Measurements from ENCODE around the gene ASIC4.
A peak's percentile ranks its signal among the peaks of the same experiment; 100 is the strongest.

Gene ASIC4

DNA sequence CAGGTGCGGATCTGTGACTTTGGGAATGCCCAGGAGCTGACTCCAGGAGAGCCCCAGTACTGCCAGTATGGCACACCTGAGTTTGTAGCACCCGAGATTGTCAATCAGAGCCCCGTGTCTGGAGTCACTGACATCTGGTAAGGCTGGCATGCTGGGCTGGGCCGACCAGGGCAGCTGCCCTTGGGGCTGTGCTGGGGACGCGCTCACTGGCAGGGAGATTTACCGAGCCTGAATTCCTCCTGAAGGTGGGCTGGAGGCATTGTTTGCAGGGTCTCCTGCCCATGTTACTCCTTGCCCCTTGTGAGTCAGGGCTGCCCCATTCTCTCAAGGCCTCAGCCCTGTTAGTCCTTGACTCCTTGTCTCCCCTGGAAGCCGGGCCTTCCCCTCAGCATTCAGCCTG, 34.3 kb upstream of the ASIC4 start:
- no peak for DNase-seq (ENCODE audit: low spot score)

DNA sequence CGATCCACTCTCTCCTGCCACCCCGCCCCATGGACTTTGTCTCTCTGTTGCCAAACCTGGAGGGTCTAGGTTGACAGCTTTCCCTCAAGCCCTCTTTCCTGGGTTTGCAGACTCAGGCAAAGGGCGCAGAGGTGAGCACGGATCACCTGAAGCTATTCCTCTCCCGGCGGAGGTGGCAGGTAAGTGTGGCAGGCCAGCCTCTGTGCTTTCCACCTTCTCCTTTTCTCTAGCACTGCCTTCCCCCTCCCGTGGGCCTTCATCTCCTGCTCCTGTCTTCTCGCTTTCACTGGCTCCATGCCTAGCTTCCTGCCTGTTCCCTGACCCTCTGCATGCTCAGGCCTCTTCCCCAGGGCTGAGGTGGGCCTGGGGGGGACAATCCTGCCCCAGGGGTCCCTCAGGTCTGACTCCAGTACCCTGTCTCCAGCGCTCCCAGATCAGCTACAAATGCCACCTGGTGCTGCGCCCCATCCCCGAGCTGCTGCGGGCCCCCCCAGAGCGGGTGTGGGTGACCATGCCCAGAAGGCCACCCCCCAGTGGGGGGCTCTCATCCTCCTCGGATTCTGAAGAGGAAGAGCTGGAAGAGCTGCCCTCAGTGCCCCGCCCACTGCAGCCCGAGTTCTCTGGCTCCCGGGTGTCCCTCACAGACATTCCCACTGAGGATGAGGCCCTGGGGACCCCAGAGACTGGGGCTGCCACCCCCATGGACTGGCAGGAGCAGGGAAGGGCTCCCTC, 31.4 kb upstream of the ASIC4 start:
- no peak for DNase-seq (ENCODE audit: low spot score)

DNA sequence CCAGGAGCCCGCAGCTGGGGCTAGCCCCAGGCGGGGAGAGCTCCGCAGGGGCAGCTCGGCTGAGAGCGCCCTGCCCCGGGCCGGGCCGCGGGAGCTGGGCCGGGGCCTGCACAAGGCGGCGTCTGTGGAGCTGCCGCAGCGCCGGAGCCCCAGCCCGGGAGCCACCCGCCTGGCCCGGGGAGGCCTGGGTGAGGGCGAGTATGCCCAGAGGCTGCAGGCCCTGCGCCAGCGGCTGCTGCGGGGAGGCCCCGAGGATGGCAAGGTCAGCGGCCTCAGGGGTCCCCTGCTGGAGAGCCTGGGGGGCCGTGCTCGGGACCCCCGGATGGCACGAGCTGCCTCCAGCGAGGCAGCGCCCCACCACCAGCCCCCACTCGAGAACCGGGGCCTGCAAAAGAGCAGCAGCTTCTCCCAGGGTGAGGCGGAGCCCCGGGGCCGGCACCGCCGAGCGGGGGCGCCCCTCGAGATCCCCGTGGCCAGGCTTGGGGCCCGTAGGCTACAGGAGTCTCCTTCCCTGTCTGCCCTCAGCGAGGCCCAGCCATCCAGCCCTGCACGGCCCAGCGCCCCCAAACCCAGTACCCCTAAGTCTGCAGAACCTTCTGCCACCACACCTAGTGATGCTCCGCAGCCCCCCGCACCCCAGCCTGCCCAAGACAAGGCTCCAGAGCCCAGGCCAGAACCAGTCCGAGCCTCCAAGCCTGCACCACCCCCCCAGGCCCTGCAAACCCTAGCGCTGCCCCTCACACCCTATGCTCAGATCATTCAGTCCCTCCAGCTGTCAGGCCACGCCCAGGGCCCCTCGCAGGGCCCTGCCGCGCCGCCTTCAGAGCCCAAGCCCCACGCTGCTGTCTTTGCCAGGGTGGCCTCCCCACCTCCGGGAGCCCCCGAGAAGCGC, 30.6 kb upstream of the ASIC4 start:
- DNase-seq (ENCODE audit: low spot score): no peak

DNA sequence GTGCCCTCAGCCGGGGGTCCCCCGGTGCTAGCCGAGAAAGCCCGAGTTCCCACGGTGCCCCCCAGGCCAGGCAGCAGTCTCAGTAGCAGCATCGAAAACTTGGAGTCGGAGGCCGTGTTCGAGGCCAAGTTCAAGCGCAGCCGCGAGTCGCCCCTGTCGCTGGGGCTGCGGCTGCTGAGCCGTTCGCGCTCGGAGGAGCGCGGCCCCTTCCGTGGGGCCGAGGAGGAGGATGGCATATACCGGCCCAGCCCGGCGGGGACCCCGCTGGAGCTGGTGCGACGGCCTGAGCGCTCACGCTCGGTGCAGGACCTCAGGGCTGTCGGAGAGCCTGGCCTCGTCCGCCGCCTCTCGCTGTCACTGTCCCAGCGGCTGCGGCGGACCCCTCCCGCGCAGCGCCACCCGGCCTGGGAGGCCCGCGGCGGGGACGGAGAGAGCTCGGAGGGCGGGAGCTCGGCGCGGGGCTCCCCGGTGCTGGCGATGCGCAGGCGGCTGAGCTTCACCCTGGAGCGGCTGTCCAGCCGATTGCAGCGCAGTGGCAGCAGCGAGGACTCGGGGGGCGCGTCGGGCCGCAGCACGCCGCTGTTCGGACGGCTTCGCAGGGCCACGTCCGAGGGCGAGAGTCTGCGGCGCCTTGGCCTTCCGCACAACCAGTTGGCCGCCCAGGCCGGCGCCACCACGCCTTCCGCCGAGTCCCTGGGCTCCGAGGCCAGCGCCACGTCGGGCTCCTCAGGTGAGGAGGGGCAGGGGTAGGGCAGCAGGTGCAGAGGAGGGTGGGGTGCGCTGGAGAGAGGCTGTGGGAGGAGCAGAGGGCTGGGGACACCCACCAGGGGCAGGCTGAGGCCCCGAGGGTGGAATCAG, 29.7 kb upstream of the ASIC4 start:
- DNase-seq (ENCODE audit: low spot score): peak; percentile 55

DNA sequence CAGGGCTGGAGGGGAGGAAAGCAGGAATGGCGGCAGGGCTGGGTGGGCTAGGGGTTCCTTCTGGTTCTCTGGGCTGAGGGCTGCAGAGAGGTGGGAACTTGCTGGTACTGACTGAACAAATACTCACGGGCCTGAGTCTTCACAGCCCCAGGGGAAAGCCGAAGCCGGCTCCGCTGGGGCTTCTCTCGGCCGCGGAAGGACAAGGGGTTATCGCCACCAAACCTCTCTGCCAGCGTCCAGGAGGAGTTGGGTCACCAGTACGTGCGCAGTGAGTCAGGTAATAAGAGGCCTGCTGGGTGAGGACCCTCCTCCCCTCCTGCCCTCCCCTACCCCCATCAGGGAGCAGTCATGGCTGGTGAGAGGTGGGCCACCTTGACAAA, 29.1 kb upstream of the ASIC4 start:
- no peak for DNase-seq (ENCODE audit: low spot score)

DNA sequence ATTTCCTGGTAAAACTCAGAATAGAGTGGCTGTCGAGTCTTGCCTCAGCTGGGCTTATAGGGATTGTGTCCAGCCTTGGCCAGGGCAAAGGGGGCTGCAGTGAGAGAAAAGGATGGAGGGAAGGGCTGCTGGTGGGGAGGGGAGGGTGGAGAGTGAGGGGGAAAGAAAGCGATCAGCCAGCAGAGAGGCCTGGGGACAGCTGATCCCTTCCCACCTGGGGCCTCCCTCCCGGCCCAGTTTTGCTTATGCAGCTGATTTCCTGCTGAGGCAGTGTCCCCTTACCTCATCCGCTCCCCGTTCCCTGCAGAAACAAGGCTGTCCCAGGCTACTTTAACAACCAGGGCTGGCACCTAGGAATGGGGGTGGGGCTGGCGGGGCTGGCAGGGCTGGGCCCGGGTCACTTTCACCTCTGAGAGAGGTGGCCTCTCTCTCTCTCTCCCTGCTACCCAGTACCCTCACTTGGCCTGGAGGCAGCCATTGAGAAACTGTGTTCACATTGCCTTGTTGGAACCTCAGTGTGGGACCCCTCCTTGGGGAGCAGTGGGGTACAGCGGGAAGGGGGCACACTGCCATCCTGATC, 27.8 kb upstream of the ASIC4 start:
- no peak for DNase-seq (ENCODE audit: low spot score)

DNA sequence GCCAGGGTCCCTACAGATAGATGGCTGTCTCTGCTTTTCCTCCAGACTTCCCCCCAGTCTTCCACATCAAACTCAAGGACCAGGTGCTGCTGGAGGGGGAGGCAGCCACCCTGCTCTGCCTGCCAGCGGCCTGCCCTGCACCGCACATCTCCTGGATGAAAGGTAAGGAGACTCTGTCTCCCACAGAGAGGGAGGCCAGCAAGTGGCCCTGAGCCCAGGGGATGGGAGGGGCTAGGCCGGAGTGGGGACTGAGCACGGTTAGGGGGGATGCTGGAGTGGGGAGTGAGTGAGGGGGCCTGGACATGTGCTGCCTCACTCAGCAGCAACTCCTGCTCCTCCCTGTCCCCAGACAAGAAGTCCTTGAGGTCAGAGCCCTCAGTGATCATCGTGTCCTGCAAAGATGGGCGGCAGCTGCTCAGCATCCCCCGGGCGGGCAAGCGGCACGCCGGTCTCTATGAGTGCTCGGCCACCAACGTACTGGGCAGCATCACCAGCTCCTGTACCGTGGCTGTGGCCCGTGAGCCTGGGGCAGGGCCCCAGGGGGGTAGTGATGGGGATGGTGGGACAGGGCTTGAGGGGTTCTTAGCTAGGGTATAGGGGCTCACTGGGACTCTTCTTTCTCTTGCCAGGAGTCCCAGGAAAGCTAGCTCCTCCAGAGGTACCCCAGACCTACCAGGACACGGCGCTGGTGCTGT, 26.0 kb upstream of the ASIC4 start:
- DNase-seq (ENCODE audit: low spot score): no peak

DNA sequence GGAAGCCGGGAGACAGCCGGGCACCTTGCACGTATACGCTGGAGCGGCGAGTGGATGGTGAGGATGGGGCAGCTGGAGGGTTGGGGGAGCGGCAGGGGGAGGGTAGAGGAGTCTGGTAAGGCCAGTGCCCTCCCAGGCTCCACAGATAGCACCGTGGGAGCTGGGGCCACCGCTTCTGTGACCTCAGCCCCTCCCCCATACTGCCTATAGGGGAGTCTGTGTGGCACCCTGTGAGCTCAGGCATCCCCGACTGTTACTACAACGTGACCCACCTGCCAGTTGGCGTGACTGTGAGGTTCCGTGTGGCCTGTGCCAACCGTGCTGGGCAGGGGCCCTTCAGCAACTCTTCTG, 25.5 kb upstream of the ASIC4 start:
- DNase-seq (ENCODE audit: low spot score): no peak

DNA sequence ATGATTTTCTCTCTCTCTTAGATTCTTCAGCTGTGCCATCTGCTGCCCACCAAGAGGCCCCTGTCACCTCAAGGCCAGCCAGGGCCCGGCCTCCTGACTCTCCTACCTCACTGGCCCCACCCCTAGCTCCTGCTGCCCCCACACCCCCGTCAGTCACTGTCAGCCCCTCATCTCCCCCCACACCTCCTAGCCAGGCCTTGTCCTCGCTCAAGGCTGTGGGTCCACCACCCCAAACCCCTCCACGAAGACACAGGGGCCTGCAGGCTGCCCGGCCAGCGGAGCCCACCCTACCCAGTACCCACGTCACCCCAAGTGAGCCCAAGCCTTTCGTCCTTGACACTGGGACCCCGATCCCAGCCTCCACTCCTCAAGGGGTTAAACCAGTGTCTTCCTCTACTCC, 25.0 kb upstream of the ASIC4 start:
- DNase-seq (ENCODE audit: low spot score): no peak

DNA sequence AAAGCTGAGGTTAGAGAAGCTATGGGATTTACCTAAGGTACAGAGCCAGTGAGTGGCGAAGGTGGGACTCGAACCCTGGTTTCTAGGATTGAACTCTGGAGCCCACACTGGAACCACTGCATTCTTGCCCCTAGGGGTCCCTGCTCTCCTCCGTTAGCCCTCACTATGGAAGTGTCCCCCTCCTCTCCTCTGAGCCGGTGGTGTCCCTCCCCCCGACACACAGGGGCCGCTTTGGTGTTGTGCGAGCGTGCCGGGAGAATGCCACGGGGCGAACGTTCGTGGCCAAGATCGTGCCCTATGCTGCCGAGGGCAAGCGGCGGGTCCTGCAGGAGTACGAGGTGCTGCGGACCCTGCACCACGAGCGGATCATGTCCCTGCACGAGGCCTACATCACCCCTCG, 24.1 kb upstream of the ASIC4 start:
- DNase-seq (ENCODE audit: low spot score): no peak

DNA sequence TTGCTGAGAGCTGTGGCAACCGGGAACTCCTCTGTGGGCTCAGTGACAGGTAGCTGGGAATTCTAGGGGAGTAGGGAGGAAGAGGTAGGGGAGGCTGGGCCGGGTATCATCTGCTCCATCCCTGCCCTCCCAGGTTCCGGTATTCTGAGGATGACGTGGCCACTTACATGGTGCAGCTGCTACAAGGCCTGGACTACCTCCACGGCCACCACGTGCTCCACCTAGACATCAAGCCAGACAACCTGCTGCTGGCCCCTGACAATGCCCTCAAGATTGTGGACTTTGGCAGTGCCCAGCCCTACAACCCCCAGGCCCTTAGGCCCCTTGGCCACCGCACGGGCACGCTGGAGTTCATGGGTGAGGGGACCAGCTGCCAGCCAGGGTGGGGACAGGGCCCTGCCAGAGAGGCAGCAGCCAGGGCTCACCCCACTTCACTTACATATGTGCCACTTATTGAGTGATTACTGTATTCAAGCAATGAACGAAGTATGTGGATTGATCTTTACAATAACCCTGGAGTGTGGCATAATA, 23.6 kb upstream of the ASIC4 start:
- no peak for DNase-seq (ENCODE audit: low spot score)

DNA sequence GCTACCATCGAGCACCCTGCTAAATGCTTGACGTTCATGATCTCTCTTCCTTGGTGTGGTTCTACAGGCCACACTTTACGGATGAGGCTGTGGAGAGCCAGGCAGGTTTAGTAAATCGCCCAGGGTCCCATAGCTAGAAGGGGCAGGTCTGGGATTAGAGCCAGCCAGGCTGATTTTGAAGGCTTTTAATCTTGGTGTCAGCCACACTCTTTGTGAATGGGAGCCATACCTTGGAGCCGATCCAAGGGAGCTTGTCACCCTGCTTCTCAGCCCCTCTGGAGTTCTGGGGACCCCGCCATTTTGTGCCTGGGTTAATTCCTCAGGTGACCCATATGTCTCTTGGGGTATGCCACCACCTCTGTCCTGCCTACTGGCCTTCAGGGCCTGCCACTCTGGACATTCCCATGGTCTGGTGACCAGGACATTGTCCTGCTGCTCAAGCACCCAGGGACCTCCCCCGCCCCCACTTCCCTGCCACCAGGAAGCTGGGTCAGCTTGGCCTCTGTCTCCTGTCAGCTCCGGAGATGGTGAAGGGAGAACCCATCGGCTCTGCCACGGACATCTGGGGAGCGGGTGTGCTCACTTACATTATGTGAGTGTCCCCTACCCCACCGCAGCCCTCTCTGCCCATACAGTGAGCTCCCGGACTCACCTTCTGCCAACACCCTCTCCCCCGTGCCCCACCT, 22.9 kb upstream of the ASIC4 start:
- no peak for DNase-seq (ENCODE audit: low spot score)

DNA sequence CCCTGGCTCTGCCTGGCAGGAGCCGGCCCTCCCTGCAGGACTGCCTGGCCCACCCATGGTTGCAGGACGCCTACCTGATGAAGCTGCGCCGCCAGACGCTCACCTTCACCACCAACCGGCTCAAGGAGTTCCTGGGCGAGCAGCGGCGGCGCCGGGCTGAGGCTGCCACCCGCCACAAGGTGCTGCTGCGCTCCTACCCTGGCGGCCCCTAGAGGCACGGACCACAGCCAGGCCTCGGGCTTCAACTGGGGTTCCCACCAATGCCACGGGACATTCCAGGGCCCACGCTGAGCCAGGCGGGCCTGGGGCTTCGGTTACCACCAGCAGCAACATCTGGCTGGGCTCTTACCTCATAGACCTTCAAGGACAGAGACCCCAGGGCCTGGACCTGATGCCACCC, 21.7 kb upstream of the ASIC4 start:
- DNase-seq (ENCODE audit: low spot score): no peak

DNA sequence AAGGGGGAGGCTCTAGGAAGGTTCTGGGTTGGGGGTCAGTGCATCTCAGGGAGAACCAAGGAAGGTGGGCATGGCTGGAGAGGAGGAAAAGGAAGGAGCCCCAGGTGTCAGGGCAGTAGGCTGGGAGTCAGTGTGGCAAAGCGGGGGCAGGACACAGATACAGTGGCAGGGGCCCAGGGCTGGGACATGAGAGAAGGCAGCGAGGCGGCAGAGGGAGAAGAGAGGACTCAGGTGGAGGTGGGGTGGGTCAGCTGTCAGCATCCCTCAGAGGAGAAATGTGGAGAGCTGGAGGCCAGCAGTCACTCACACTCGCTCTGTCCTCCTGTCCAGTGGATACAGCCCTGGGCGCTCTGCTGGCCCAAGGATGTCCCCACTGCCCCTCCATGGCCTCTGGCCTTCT, 21.2 kb upstream of the ASIC4 start:
- no peak for DNase-seq (ENCODE audit: low spot score)

DNA sequence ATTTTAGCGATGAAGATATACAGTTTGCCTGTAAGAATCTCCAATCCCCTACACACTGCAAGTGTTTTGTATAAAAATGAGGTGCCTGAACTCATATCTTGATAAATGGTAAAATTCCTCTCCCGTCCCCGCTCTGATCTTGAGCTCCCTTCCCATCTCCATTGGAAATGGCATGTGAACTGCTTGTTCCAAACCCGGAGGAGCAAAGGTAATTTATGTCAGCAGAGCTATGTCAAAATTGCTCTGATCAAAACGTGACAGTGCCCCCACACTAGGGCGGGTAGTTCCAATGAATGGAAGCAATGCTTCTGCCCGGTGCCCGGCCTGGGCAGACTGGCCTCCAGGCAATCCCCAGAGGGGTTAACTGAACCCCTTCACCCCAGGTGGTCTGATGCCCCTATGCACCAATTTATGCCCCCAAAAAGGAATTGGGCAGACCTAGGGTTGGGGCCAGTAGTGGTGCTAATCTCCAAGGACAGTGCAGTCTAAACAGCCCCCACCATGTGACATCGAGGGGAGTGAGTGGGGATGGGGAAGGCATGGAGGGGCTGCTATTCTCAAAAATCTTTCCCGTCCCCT, 19.2 kb upstream of the ASIC4 start:
- no peak for DNase-seq (ENCODE audit: low spot score)

DNA sequence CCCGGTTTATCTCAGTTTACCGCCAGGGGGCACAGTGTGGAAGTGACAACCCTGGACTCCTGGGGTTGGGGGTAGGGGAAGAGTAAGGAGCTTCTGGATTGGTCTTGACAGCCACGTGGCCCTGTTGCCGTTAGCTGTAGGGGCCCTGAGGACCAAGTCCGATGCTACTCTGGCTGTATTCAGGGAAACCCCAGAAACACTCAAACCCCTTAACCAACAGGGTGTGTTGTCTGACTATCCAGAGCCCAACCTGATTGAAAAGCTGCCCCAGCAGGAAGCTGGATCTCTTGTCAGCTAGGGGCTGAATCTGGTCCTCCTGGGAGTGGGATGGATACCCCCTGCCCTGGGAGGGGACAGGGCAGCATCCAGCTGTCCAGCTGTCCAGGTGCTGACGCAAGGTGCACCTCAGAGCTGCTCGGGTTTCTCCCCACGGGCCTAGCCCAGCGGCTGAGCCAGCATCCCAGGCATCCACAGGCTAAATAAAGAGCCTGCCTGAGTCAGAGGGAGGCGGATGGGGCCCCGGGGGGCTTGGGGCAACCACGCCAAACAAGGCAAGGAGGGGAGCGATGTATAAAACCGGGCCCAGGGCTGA, 18.7 kb upstream of the ASIC4 start:
- DNase-seq (ENCODE audit: low spot score): peak; percentile 89

DNA sequence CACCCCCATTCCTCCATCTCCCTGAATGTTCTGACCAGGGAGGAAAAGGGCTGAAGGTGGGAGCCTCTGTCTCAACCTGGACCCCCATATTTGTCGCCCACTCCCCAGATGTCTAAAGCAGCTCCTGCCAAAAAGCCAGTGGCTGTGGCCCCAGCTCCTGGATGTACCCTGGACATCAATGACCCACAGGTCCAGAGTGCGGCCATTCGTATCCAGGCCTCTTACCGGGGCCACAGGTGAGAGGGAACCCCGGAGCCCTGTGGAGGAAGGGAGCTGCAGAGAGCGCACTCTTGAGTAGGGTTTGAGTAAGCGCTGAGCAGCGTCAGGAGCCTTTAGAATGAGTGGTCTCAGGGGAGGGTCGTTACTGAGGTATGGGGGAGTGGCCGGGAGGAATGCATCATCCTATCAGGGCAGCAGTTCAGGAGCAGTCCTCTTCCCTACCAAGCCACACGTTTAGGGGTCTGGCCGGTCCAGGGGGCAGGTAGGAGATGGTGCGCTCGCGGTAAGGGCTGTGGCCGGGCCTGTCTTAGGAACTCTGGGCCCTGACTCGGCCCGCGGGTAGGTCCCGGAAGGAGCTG, 17.9 kb upstream of the ASIC4 start:
- DNase-seq (ENCODE audit: low spot score): no peak

DNA sequence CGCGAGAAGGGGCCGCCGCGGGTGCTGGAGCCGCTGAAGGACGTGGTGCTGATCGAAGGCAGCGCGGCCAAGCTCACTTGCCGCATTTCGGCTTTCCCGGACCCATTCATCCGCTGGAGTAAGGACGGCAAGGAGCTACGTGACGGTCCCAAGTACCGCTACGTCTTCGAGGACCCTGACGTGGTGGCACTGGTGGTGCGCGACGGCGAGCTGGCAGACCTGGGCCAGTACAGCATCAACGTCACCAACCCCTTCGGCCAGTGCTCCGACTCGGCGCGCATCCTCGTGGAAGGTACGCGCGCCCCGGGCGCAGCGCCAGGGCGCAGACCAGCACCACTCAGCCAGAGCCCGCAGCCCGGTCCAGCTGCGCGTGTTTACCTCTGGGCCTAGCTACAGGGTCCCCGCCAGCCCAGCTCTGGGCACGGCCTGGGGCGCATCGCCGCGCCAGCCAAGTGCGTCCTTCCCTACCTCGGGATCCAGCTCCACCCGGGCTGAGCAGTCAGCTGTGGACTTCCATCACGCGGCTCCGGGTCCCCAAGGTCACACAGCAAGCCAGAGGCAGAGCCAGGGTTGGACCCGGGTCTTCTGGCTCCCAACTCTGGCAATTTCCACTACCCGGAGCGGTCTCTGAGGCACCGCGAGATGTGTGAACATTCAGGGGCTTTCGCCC, 17.3 kb upstream of the ASIC4 start:
- no peak for DNase-seq (ENCODE audit: low spot score)

Data from AG08396 (cell line).